Activated CD4-positive, alpha-beta memory T cell treated with anti-CD3 and anti-CD28 coated beads, Interleukin-2, amount 10 ng/mL, durations not matched to agents 7 days and 5 days (primary cell): ENCODE data around the gene AIPL1. TPM values are rescaled to one million over a fixed set of nuclear protein-coding genes. Genes with fewer than 3 reads are reported as not detected.
"Not testable (repeated sequence)": the region's sequence is repeated elsewhere in the genome, so short reads cannot be mapped to it uniquely, and the experiment has no call there.

Source experiments
- CTCF ChIA-PET: fragments of 350-600 bp; sonication (Branson Sonifier 250); formaldehyde crosslinking; loops from one replicate; lab custom pipeline; 2021; ENCODE audit warnings: antibody characterized with exemption, inconsistent platforms; lab: Charles Lee
- POLR2A ChIA-PET: fragments of 350-600 bp; sonication (Branson Sonifier 250); formaldehyde crosslinking; loops from one replicate; lab custom pipeline; 2021; ENCODE audit warnings: antibody characterized with exemption; lab: Charles Lee
- DNase-seq: peaks from one replicate; pipeline ENCODE4 v3.0.0-alpha.2; 2020
- H3K27ac Mint-ChIP-seq: one replicate; pipeline ENCODE4 v1.8.0; 2021; ENCODE audit warnings: mild to moderate bottlenecking, mixed read lengths
- H3K27me3 Mint-ChIP-seq: one replicate; pipeline ENCODE4 v1.8.0; 2021; ENCODE audit warnings: mixed read lengths
- H3K36me3 Mint-ChIP-seq: one replicate; pipeline ENCODE4 v1.8.0; 2021; ENCODE audit warnings: low read depth, mixed read lengths
- H3K4me1 Mint-ChIP-seq: one replicate; pipeline ENCODE4 v1.8.0; 2021; ENCODE audit warnings: mixed read lengths
- H3K4me3 Mint-ChIP-seq: one replicate; pipeline ENCODE4 v1.8.0; 2021; ENCODE audit warnings: mild to moderate bottlenecking, mixed read lengths
- H3K9me3 Mint-ChIP-seq: one replicate; pipeline ENCODE4 v1.8.0; 2021; ENCODE audit warnings: mixed read lengths
- total RNA-seq, 2 experiments: library from RNA; stranded (reverse); gene quantifications; one replicate each; pipeline ENCODE4 v1.2.3, GENCODE V29; 2021

Gene AIPL1
- total RNA-seq = not detected

- peaks cover 57% of the 10 kb centered on the region for H3K27me3 Mint-ChIP-seq
- CTCF ChIA-PET = interaction anchor here (1.1 to 2.4 kb wide), 4 partner anchors 8 to 850 kb away, joined by 3 to 15 read pairs (median 12); partner anchors contain the start of genes NLRP1 and PIMREG
These were observed at the start of gene AIPL1 for GRCh38 chr17:6435051-6435450. AIPL1 (minus strand) TSS chr17:6435121; CDS start chr17:6435104, 17 bp downstream.

GRCh38 chr17:6483507-6483906, 48.6 kb upstream of the AIPL1 start:
- Mint-ChIP-seq H3K4me1 (no peaks in the 10 kb centered on the region), H3K4me3 (no peak overlapping the region), H3K9me3 (no peaks in the 10 kb centered on the region), H3K27ac (no peak overlapping the region), H3K36me3 (no peaks in the 10 kb centered on the region), H3K27me3 (peaks cover 1% of the 10 kb centered on the region)
- DNase-seq = no peak
- ChIA-PET POLR2A (no interaction called here), CTCF (interaction anchor here (1.3 to 1.8 kb wide), 2 partner anchors 10 to 13 kb away, joined by 4 read pairs; no protein-coding TSS in a partner anchor)

More at GRCh38 chr17:6435051-6435450, at the start of gene AIPL1:
- no peaks in the 10 kb centered on the region for H3K4me1 Mint-ChIP-seq
- peaks cover 8% of the 10 kb centered on the region for H3K36me3 Mint-ChIP-seq
- H3K27ac Mint-ChIP-seq = no peak within 1 kb of the TSS
- DNase-seq = no peak
- H3K9me3 Mint-ChIP-seq = peaks cover 10% of the 10 kb centered on the region
- no peak within 1 kb of the TSS for H3K4me3 Mint-ChIP-seq
- POLR2A ChIA-PET = no interaction called here

- H3K4me3 Mint-ChIP-seq, H3K36me3 Mint-ChIP-seq, H3K9me3 Mint-ChIP-seq, H3K27ac Mint-ChIP-seq, CTCF ChIA-PET, DNase-seq, POLR2A ChIA-PET, H3K4me1 Mint-ChIP-seq, H3K27me3 Mint-ChIP-seq: not testable (repeated sequence)
These were observed 47.9 kb upstream of the AIPL1 start for GRCh38 chr17:6482796-6483195.

DNA sequence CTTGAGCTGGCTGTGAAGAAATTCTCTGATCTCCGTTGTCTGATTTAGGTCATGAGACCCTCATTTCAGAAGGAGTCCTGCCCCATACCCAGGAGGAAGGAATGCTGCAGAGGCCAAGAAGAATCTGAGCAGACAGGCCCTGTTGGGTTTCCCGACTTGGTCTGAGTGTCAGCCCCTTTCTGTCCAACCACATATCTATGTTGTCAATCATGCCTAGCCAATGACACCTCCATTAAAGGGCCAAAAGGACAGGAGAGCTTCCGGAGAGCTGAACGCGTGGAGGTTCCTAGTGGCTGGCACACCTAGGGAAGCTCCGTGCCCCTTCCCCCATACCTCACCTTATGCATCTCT, 47.2 kb upstream of the AIPL1 start:
- ChIA-PET POLR2A (no interaction called here), CTCF (no interaction called here)
- Mint-ChIP-seq H3K9me3 (no peaks in the 10 kb centered on the region), H3K4me1 (no peaks in the 10 kb centered on the region), H3K27ac (no peak overlapping the region), H3K36me3 (no peaks in the 10 kb centered on the region), H3K4me3 (no peak overlapping the region), H3K27me3 (peaks cover 1% of the 10 kb centered on the region)
- no peak for DNase-seq

GRCh38 chr17:6480303-6480675, 45.4 kb upstream of the AIPL1 start:
- Mint-ChIP-seq H3K36me3 (no peaks in the 10 kb centered on the region), H3K4me3 (no peak overlapping the region), H3K9me3 (no peaks in the 10 kb centered on the region), H3K27ac (no peak overlapping the region), H3K4me1 (no peaks in the 10 kb centered on the region), H3K27me3 (peaks cover 1% of the 10 kb centered on the region)
- DNase-seq = no peak
- POLR2A ChIA-PET = no interaction called here
- CTCF ChIA-PET = interaction anchor here (1.1 kb wide), 1 partner anchor 129 kb away, joined by 3 read pairs; no protein-coding TSS in a partner anchor

DNA sequence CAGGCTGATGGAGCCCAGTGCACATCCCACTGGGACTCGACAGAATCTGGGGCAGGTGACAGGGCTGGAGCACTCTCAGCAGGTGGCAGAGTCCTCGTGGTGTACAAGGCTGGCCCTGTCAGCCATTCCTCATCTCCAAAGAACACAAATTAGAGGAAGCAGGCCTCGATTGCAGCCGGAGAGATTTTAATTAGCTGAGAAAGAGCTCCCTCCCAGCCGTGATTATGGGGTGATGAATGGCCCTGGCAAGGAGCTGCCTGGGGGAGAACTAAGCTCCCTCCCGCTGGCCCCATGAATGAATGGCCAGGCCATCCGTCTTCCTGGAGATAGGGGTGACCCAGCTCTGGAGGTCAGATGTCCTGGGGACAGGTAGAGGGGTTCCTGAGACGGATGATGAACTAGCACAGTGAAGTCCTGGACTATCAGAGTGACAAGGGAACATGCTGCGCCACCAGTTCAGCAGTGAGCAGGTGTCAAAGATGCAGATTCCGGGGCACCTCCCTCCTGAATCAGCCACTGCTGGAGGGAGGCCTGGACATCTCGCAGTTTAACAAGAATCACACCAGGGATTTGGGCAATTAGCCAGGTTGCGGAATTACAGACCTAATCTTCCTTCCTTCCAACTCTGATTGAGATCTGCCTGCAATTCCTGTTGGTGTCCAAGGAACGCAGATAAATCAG, 44.8 kb upstream of the AIPL1 start:
- CTCF ChIA-PET = no interaction called here
- Mint-ChIP-seq H3K4me3 (no peak overlapping the region), H3K4me1 (no peaks in the 10 kb centered on the region), H3K27me3 (peaks cover 1% of the 10 kb centered on the region), H3K9me3 (no peaks in the 10 kb centered on the region), H3K36me3 (no peaks in the 10 kb centered on the region), H3K27ac (no peak overlapping the region)
- DNase-seq = no peak
- POLR2A ChIA-PET = no interaction called here

- Mint-ChIP-seq H3K4me3 (no peak overlapping the region), H3K27ac (no peak overlapping the region), H3K9me3 (no peaks in the 10 kb centered on the region), H3K36me3 (no peaks in the 10 kb centered on the region), H3K4me1 (no peaks in the 10 kb centered on the region), H3K27me3 (peaks cover 1% of the 10 kb centered on the region)
- POLR2A ChIA-PET = no interaction called here
- DNase-seq = no peak
- CTCF ChIA-PET = no interaction called here
These were observed 43.6 kb upstream of the AIPL1 start for GRCh38 chr17:6478486-6478885.

DNA sequence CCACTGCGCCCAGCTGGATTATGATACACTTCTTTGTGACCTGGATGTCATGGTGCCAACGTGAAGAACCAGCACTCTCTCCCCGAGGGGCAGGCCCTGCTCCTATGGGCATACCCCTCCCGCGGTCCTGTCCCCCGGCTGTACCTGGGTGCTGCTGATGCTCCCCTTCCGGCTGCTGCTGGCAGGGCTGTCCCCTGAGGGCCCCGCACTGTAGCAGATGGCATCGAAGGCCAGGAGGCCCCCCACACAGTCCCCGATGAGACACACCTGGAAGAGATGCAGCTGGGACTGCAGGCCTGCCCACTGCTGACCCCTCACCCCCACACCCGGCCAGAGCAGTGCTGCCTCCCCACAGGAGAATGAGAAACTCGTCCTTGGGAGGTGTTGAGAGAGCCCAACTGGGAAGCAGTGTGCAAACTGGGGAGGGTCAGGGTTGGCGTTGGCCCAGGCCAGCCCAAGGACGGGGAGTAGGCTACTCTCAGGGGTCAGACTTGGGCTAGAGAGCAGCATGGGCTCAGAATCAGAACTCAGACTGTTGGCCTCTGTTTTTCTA, 43.0 kb upstream of the AIPL1 start:
- Mint-ChIP-seq H3K27ac (no peak overlapping the region), H3K36me3 (no peaks in the 10 kb centered on the region), H3K4me3 (no peak overlapping the region), H3K4me1 (no peaks in the 10 kb centered on the region), H3K27me3 (peaks cover 1% of the 10 kb centered on the region), H3K9me3 (no peaks in the 10 kb centered on the region)
- CTCF ChIA-PET = no interaction called here
- POLR2A ChIA-PET = no interaction called here
- DNase-seq = no peak

- H3K36me3 Mint-ChIP-seq = no peaks in the 10 kb centered on the region
- no peak overlapping the region for H3K27ac Mint-ChIP-seq
- no peak for DNase-seq
- CTCF ChIA-PET = interaction anchor here (1.1 kb wide), 1 partner anchor 172 kb away, joined by 3 read pairs; no protein-coding TSS in a partner anchor
- H3K27me3 Mint-ChIP-seq = peaks cover 1% of the 10 kb centered on the region
- POLR2A ChIA-PET = no interaction called here
- no peaks in the 10 kb centered on the region for H3K9me3 Mint-ChIP-seq
- H3K4me3 Mint-ChIP-seq = no peak overlapping the region
- no peaks in the 10 kb centered on the region for H3K4me1 Mint-ChIP-seq
These were observed 41.9 kb upstream of the AIPL1 start for GRCh38 chr17:6476810-6477179.

DNA sequence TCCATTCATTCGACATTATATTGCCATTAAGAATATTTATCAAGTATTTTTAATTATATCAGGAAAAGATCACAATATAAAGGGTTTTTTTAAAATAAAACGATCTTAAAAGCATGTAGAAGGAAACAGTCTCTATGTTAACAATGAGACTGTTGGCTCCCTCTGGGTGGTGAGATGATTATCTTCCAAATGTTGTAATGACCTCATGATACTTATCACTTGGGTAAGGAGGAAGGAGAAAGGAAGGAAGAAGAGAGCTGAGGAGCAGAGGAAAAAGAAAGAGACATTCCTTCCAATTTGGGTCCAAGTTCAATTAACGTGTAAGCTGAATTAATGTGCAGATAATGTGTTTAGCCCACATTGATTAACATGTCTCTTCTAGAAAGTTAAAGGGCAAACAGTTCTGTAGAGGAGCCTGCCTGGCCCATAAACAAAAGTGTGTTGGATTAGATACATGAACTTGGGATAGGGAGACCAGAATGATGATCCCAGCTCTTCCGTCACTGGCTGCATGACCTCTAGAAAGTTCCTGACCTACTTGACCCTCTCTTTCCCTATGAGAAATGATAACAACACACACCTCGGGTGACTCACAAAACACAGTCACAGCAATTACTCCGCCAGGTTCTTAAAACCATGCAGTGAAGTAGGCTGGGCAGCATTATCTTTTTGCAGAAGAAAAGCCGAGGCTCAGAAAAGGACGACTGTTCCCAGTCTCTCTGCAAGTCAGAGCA, 41.3 kb upstream of the AIPL1 start:
- no peaks in the 10 kb centered on the region for H3K36me3 Mint-ChIP-seq
- no peaks in the 10 kb centered on the region for H3K9me3 Mint-ChIP-seq
- peaks cover 1% of the 10 kb centered on the region for H3K27me3 Mint-ChIP-seq
- no peak overlapping the region for H3K4me3 Mint-ChIP-seq
- POLR2A ChIA-PET = interaction anchor here (1.1 kb wide), 1 partner anchor 199 kb away, joined by 3 read pairs; no protein-coding TSS in a partner anchor
- H3K27ac Mint-ChIP-seq = no peak overlapping the region
- CTCF ChIA-PET = interaction anchor here (1.1 kb wide), 1 partner anchor 172 kb away, joined by 3 read pairs; no protein-coding TSS in a partner anchor
- no peak for DNase-seq
- no peaks in the 10 kb centered on the region for H3K4me1 Mint-ChIP-seq

DNA sequence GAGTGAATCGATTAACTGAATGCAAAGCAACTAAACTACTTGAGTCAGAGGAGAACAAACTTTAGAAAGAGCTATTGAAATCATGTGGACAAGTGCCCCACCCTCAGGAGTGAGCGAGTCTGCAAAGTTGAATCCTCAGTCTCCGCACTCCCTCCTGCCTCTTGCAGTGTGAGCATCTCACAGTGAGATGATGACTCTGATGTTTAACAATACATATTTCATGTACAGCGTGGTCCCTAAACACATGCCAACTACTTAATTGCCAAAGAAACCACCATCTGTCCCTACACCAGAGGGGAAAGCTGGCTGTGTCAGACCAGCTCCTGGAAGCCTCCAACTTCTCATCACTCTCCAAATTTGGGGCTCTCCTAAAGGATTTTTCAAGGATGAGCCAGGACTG, 40.5 kb upstream of the AIPL1 start:
- Mint-ChIP-seq H3K36me3 (no peaks in the 10 kb centered on the region), H3K4me1 (no peaks in the 10 kb centered on the region), H3K27me3 (peaks cover 1% of the 10 kb centered on the region), H3K9me3 (no peaks in the 10 kb centered on the region), H3K4me3 (no peak overlapping the region), H3K27ac (no peak overlapping the region)
- CTCF ChIA-PET = interaction anchor here (0.6 kb wide), 1 partner anchor 507 kb away, joined by 3 read pairs; no protein-coding TSS in a partner anchor
- POLR2A ChIA-PET = interaction anchor here (1.1 kb wide), 1 partner anchor 200 kb away, joined by 3 read pairs; no protein-coding TSS in a partner anchor
- DNase-seq = no peak

- no peak overlapping the region for H3K27ac Mint-ChIP-seq
- CTCF ChIA-PET = interaction anchor here (0.6 to 2.4 kb wide), 2 partner anchors 174 to 507 kb away, joined by 3 to 18 read pairs; no protein-coding TSS in a partner anchor
- H3K4me3 Mint-ChIP-seq = no peak overlapping the region
- H3K4me1 Mint-ChIP-seq = no peaks in the 10 kb centered on the region
- H3K9me3 Mint-ChIP-seq = no peaks in the 10 kb centered on the region
- POLR2A ChIA-PET = no interaction called here
- H3K27me3 Mint-ChIP-seq = peaks cover 1% of the 10 kb centered on the region
- no peaks in the 10 kb centered on the region for H3K36me3 Mint-ChIP-seq
- no peak for DNase-seq
These were observed 40.0 kb upstream of the AIPL1 start for GRCh38 chr17:6474906-6475305.

- Mint-ChIP-seq H3K27ac (no peak overlapping the region), H3K9me3 (no peaks in the 10 kb centered on the region), H3K4me3 (no peak overlapping the region), H3K4me1 (no peaks in the 10 kb centered on the region), H3K27me3 (peaks cover 1% of the 10 kb centered on the region), H3K36me3 (no peaks in the 10 kb centered on the region)
- no peak for DNase-seq
- ChIA-PET CTCF (interaction anchor here (2.2 to 2.4 kb wide), 2 partner anchors 164 to 174 kb away, joined by 6 to 18 read pairs; no protein-coding TSS in a partner anchor), POLR2A (no interaction called here)
These were observed 39.5 kb upstream of the AIPL1 start for GRCh38 chr17:6474376-6474775.
